NCI-H2196 (cell line): ENCODE data around the gene IFIT2.
"Not testable (repeated sequence)": the region's sequence is repeated elsewhere in the genome, so short reads cannot be mapped to it uniquely, and the experiment has no call there.

Experiments
- DNase-seq: peaks from one replicate; lab custom pipeline; 2025; ENCODE audit not compliant: unreplicated experiment; lab: John Stamatoyannopoulos, UW

IFIT2 gene, protein sequence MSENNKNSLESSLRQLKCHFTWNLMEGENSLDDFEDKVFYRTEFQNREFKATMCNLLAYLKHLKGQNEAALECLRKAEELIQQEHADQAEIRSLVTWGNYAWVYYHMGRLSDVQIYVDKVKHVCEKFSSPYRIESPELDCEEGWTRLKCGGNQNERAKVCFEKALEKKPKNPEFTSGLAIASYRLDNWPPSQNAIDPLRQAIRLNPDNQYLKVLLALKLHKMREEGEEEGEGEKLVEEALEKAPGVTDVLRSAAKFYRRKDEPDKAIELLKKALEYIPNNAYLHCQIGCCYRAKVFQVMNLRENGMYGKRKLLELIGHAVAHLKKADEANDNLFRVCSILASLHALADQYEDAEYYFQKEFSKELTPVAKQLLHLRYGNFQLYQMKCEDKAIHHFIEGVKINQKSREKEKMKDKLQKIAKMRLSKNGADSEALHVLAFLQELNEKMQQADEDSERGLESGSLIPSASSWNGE

DNA sequence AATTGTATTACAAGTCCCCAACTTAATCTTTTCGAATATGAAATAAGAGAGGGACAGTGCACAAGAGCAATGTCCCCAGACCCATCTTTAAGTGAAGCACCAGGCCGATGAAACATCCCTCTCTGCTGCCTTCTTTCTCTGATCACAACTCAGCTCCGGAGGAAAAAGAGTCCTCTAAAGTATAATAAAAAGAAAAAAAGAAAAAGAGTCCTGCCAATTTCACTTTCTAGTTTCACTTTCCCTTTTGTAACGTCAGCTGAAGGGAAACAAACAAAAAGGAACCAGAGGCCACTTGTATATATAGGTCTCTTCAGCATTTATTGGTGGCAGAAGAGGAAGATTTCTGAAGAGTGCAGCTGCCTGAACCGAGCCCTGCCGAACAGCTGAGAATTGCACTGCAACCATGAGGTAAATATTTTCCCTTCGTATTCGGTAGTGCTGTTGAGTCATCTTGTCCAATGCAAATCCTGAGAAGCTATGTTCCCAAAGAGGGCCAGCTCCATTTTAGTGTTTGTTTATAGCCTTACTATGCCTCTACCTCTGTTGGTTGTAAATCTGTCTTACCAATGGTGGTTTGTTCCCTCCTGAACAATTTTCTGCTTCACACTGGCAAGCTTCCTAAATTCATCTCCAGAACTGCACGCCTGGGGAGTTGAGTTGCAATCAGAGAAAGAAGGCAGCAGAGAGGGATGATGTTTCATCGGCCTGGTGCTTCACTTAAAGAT is at the start of gene IFIT2:
TSS of gene IFIT2 (plus strand) at position 326 of the 725 bp plus-strand sequence. CDS start at position 404, 78 bp downstream.
- no peak for DNase-seq

DNA sequence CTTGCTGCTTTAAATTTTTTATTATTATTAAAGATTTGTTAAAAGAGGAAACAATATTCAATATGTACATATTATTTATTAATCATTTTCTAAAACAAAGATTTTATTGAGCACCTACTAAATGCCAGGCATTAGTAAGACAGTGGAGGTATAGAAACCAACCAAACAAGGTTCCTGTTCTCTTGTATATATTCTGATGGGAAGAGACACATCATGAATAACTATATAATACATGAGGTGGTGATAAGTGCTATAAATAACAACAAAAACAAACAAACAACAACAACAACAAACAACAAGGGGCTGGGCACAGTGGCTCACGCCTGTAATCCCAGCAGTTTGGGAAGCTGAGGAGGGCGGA is 49.6 kb upstream of the IFIT2 start:
- DNase-seq, result no peak

DNA sequence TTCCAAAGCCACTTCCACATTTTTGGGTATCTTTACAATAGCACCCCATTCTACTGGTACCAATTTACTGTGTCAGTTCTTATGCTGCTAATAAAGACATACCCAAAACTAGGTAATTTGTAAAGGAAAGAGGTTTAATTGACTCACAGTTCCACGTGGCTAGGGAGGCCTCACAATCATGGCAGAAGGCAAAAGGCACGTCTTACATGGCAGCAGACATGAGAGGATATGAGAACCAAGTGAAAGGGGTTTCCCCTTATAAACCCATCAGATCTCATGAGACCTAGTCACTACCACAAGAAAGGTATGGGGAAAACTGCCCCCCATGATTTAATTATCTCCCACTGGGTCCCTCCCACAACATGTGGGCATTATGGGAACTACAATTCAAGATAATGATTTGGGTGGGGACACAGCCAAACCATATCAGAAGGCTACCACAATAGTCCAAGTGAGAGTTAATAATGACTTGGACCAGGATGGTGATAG is 46.7 kb upstream of the IFIT2 start:
- not testable (repeated sequence) for DNase-seq

DNA sequence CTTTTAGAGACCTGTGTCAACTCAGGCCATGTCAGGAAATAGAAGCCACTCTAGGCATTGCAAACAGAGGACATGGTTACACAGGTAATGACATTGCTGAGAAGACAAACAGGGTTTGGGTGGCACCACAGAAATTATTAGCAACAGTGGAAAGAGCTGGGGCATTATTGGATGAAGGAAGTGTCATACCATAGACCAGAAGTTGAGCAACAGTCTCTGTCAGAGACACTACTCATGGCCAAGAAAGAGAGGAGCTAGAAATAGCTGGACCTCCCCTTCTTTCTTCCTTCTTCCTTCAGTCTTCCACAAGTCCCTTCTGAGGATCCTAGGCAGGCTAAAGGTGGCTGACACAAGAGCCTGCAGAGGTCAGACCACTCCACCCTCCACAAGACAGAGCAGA is 46.1 kb upstream of the IFIT2 start:
- no peak for DNase-seq

DNA sequence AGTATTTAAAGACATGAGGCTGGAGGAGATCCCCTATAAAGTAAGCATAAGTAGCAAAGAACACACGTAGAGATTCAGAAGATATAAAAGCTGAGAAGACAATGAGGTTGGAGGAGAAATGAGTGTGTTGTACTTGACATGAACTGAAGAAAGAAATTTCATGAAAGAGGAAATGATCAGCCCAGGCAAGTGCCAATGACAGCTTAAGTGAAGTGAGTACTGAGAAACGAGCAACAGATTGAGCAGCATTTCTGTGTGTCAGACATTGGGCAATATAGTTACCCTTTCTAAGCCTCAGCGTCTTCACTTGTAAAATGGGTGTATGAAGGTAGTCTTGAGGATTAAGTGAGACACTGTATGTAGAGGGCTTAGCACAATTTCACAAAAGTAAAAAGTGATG is 45.5 kb upstream of the IFIT2 start:
- DNase-seq, result no peak

DNA sequence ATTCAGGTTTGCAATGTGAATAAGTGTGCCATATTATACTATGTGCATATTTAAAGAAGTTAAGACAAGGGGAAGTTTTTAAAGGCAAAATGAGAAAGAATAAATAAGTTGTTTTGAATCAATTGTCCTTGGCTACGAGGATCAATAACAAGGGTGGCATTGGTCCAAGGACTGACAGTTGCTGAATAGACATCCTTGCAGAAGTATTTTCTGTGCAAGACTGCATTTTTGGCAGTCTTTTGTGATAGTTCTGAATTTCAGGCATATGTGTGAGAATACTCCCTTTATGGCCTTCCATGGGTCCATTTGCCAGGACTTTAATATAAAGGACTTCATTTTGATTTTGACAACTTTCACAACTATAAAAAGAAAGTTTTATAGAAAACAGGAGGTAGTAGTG is 44.9 kb upstream of the IFIT2 start:
- no peak for DNase-seq

DNA sequence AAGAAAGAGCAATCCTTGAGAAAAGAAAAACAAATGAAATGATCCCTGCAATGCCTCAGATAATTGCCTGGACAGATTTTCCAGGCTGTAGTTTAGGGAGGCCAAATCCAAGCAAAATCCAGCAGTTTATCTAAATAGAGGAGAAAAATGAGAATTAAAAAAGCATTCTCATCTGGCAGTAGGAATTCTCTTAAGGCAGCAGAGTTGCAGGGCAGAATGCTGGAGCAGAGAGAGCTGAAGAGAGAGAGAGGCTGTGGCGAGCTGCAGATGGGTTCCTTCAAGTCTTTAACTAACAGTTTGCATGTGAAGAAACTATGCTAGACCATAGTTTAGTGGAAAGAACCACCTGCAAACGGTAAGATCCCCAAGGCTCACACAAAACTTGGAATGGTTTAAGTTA is 44.3 kb upstream of the IFIT2 start:
- DNase-seq, result no peak

DNA sequence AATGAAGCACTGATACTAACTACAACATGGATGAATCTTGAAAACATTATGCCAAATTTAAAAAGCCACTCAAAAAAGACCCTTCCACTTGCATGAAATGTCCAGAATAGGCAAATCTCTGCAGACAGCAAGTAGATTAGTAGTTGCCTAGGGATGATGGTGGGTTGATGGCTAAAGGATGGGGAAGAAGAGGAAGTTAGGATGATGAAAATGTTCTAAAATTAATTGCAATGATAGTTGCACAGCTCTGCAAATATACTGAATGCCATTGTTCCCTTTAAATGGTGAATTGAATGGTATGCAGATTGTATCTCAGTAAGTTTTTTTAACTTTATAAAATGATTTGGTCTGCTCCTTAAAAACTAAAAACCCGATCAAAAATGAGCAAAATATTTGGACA is 43.0 kb upstream of the IFIT2 start:
- DNase-seq, result no peak

DNA sequence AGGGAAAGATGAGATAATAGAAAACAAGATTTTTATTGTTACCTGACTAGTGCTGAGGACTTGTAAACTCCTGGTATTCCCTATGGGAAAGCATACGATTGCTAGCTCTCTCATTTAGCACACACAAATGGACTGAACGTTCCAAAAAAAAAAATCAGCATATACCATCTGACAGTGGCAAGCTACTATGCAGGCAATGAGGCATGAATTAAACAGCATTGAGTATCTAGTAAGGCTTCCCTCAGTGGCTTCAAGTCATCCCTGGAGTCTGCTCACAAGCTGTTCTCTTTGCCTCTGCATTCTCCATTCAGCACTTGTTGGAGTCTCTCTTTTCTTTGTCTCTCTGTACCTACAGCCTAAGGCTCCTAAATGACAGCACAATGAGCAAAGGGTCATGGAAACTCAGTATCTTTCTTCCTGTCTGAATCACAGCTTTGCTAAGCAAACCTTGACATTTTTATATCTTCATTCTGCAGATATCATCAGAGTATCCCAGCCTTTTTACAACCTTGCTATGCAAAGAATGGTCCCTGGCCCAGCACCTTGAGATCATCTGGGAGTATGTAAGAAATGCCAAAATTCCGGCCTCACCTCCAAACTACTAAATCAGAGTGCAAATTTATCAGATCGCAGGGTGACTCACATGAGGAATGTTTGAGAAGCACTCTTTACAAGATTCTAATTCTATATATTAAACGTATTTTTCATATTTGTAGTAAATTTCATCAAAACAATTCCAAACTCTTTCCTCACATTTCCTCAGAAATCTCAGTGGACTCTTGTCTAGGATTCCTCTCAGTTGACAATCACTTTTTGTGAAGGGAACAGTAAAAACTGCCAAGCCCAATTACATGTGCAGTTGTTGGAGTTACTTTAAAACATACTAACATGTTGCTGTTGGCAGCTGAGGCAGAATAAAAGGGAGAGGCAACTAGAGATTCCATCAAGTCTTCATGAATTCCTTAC is 39.5 kb upstream of the IFIT2 start:
- no peak for DNase-seq

DNA sequence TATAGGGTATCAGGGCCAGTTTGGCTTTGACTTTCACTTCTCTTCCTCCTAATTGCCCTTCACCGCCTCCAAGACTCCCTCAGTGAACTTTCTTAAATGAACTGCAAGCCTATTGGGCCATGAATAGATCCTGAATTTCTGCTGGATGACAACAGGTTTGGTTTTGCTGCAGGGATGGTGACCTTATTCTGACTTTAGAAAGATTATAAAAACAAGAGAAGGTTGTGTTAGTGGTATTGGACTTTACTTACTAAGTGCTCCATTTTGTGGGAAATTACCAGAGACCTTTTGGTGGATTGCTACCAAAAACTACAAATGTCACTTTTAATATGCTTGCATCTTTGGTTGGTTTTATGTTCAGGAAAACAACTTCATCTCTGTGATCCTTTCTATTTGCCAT is 38.8 kb upstream of the IFIT2 start:
- DNase-seq, result no peak

DNA sequence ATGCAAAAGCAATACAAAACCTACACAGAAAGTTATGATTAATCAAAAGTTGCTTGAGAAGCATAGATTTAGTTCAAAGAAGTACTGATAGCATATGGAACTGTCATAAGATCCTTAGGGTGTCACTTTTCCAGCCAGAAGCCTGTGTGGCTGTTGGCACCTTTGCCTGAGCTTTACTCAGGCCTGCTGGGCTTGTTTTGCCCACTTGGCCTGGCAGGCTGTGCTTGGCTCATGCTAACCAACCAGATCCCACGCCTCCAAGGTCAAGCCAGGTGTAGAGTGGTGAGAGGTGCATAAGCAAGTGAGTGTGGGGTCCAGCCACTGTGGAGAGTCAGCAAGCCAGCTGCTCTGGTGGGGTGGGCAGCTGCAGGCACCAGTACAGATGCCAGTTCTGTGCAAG is 38.3 kb upstream of the IFIT2 start:
- DNase-seq, result no peak

DNA sequence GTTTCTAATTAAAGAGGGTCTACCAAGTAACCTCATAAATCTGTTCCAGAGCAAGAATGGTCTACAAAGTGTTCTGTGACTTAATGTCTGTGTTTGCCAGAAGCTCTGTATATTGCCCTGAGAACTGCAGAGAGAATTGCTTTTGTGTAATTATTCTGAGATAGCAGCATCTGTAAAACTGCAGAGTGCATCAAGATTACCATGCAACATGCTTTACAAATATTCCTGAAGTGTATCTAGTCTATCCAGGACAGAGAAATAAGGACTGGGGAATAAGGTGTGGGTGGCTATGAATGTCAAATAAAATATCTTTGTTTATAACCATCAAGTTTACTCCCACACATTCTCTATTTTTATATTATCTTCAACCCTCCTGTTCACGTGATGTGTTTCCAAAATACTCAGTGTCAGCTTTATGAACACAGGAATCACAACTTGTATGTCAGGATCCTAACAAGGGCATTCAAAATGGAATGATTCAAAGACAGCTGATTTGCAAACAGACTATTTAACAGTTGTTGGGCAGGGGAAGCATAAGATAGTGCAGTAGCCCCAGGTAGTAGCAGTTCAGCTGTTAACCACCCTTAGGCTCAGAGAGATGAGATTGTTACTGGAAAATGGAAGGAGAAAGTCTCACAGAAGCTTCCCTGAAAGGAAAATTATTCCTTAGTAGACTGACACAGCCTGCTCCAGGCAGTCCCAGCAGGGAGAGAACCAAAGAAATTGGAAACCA is 35.0 kb upstream of the IFIT2 start:
- no peak for DNase-seq

DNA sequence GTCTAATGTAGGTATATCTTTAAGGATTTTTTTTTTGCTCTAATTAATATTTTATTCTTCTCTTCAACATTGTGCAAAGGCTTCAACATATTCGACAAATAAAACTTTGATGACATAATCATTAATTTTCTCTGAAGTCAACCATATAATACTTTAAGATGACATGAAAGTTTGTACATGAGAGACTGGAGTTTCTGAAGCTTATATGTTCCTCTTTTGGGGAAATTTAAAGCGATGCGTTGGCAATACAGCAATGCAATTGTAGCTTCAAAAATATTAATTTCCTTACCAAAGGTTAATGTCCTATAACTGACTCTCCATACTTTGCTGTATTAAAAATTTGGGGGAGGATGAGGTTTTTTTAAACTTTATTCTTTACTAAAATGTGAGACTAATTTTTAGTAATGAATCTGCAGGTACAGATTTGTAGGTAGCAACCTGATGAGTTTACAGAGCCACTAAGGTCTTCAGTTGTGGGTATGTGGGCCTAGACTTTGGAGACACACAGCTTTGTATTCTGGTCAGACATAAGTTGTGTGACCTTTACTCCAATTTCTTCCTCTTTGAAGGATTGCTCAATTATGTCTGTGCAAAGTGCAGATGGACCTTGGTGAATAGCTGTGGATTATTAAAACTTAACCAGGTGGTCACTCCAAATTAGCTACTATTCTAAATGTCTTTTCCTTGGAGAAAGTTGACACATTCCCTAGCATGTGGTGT is 32.3 kb upstream of the IFIT2 start:
- DNase-seq, result no peak

DNA sequence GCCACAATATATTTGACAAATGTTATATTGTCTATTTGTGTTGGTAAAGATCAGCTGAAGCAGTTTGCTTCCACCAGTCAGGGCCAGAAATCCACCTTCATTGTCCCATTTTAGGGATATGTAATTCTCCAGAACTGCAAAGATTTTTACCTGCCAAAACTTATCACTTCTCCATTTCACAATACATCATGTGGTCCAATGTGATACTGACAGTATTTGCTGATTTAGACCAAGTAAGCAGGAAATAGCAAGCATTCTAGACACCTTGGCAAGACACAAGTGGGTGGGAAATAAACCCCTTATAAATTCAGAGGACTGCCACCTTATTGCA is 31.7 kb upstream of the IFIT2 start:
- no peak for DNase-seq

DNA sequence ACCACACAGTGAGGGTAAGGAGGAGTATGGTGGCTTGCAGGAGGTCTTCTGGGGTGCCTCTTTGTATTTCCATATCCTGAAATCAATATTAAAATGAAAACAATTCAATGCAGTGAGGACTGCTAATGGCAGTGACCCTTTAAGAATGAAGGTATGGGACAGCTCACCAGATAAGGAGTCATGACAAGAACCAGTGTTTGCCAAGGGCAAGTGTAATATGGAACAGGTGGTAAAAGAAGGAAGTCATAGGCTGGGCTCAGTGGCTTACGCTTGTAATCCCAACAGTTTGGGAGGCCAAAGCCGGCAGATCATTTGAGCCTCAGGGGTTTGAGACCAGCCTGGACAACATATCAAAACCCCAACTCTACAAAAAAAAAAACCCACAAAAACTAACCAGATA is 30.3 kb upstream of the IFIT2 start:
- no peak for DNase-seq

DNA sequence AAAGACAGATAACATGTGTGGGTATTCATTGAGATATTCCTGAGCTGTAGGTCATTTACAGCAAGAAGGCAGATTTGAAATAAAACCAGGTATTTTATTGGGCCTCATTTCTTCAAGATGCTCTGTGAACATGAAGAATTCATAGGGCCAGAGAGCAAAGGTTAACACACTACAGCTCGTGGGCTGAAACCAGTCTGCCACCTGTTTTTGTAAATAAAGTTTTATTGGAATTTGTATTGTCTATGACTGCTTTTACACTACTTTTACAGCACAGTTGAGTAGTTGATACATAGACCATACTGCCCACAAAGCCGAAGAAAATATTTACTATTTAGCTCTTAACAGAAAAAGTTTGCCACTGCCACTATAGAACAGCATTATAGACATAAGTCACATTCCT is 28.2 kb upstream of the IFIT2 start:
- no peak for DNase-seq

DNA sequence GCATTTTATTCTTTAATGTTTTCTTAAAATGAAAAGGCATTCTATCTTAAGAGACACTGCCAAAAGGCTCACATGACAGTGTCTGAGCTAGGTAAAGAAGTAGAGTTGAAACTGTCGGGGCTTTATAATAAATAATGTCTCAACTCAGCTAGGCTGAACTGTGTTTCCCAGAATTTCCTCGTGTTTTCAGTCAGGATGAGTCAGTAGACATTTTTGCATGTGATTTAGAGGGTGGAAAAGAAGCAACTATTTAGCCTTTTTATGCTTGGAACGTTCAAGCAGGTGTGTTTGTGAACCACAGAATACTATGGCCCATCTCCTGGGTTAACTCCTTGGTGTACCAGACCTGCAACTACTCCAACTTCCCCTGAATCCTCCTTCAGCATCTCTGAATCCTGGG is 26.9 kb upstream of the IFIT2 start:
- no peak for DNase-seq

DNA sequence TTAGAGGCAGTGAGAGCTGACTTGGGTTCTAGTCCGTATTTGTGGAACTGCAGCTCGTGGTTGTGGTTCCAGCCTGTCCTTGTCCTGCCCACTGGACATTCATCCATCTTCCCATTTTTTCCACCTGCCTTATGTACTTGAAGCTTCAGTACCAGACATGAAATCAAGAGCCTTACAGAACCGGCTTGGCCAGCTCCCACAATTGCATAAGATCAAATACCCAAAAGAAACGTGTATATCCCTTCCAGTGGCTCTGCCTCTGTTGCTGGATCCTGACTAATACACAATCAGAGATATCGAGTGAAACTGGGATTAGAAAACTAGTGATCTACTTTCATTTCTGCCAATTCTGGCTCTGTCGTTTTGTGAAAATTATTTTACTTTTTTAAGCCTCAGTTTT is 26.5 kb upstream of the IFIT2 start:
- peak; percentile 6 for DNase-seq

DNA sequence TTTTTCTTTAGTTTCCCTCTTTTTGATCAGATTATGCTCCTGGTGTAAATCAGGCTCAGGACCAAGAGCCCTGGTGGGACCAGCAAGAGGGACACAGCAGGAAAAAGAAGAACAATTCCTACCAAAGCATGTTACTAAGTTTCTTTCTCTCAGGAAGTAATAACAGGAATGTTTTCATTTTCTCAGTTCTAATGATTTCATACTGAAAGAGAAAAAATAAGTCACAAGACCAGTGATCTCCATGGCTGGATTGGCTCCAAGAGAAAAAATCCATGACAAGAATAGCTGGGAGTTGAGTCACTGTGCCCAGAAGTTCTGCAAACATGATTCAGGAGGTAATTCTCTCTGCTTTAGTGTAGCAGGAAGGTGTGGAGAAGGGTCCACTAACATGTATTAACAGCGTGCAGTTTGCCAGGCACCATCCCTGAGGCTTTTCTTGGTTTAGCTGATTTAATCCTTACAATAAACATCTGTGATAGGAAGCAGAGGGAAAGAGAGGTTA is 23.8 kb upstream of the IFIT2 start:
- peak; percentile 8 for DNase-seq

DNA sequence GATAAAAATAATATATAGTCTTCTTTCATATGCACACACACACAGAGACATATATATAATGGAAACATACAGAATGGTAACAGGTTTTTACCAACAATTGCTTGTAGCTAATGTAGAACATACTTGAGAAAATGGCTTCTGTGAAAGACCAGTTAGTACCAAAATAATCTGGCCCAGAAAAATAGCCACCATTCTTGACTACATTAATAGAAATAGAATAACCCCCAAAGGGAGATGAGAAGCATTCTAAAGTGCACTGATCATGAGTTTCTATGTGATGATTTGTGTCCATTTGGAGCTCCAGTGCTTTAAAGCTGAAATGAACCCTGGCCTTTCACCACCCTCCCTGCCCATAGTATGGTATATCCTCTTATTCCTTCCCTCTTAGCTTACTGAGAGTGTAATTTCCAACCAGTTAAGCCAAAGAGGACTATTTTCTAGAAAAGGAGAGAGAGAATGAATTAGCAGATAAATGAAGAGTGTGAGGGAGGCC is 22.9 kb upstream of the IFIT2 start:
- DNase-seq, result no peak
